ENCODE measurements around the gene DCAF12L1.

The DCAF12L1 gene

DNA sequence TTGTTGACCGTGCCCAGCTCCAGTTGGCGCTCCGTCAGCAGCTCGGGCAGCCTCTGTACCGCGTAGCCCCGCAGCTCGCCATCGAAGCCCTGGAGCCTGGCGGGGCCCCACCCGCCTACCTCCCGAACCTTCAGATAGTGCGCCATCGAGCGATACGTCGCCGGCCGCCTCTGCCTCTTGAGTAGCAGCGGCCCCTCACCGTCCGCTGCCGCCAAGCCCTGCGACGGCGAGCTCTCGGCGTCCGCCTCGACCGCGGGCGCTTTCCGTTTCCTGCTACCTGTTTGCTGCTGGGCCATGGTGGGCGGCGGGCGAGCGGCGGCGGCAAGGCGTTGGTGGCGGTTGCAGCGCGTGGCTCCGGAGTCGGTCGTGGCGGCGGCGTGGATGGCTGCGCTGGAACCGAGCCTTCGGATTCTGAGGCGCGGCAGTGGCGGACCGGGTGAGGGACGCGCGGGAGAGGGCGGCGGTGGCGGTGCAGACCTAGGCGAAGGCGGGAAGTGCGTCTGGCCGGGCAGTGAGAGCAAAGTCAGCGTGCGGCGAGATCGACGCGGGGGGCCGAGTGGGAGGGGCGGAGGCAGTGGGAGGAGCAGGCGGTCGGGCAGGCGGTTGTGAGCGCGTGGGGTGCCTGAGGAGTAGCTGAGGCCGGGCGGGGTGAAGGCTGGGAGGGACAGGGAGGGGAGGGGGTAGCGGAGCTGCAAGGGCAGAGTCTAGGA, at the start of gene DCAF12L1:
TSS of gene DCAF12L1 (minus strand) at position 502 of the 710 bp plus-strand sequence. CDS start at position 296, 206 bp downstream.
- no peak for DNase-seq (ENCODE audit: low read depth)

DNA sequence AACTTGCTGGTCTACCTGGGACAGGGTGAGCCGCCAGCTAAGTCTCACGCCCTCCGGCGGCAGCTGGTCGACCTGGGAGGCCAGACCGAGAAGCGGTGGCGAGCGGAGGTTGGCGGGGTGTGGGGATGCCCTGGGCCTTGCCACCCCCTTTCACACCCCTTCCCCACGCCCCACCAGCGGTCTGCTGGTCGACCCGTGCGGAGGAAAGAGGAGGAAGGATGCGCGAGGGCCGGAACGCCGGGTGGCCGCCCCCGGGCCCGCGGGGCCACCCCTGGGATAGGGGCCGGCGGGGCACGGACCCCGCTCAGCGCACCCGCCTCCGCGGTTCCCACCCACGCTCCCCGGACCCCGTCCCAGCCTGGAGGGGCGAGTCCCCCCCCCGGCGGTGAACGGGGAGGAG, 28.3 kb upstream of the DCAF12L1 start:
- DNase-seq (ENCODE audit: low read depth): no peak

DNA sequence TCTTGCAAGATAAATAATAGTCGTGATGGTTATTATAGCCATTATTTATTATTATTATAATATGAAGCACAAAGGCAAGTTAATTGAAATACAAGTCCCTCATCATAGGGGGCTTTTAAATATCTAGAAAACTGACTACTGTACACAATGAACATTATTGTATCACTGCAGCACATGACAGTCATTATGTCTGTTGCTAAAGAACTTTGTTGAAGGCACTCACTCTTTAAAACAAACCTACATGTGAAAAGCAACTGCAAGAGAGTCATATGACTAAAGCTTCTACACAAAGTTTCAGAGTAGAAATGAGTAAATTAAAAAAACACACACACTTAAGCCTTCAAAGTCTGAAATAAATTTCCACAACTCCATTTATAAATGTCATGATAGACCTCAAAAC, 23.3 kb upstream of the DCAF12L1 start:
- DNase-seq (ENCODE audit: low read depth): no peak

DNA sequence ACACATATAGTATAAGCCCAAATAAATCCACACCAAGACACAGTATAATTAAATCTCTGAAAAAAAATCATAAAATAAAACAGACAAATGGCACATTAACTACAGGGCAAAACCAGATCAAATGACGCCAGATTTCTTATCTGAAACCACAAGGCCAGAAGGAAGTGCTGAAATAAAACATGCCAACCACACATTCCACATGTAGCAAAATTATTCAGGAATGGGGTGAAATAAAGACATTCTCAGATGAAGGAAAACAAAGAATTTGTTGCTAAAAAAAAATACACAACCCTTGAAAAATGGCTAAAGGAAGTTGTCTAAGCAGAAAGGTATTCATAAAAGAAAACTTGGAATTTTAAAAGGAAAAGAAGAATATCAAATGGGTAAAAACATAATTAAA, 4.5 kb upstream of the DCAF12L1 start:
- DNase-seq (ENCODE audit: low read depth): no peak

DNA sequence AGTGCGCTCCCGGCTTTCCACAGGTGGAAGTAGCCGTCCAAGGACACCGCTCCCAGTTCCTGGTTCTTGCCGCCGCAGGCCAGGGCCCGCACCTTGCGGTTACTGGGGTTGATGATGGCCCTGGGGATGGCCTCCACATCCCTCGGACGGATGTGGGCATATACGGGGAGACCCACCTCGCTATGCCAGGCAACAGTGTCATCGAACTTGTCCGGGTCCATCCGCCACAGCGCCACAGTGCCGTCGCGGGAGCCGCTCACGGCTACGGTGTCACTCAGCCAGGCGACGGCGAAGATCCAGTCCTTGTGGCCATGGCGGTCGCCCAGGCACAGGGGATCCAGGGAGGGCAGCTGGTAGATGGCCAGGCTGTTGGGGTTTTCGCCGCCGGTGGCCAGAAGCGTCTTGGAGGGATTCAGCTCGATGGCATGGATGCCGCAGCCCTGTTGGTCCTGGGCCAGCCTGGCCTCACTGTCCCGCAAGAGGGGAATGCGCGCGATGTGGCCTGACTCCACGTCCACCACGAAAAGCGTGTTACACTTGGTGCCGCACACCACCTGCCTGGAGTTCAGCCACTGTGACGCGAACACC, 795 bp downstream of the DCAF12L1 start:
- DNase-seq (ENCODE audit: low read depth): no peak

DNA sequence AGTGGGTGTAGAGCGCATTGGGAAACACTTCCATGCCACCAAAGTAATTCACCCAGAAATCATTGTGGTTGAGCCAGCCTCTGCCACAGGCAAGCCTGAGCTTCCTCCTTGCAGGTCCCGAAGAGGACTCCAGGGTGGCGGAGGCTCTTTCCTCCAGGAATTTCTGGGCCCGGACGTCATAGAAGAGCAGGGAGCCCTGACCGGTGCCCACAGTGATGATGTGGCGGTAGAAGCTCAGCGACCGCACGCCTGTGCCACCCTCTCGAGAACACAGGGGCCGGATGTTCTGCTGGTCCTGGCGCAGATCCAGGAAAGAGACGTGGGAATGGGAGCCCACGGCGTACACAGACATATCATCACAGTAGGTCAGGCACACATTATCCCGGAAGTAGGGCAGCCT, 1.3 kb downstream of the DCAF12L1 start:
- DNase-seq (ENCODE audit: low read depth): no peak

DNA sequence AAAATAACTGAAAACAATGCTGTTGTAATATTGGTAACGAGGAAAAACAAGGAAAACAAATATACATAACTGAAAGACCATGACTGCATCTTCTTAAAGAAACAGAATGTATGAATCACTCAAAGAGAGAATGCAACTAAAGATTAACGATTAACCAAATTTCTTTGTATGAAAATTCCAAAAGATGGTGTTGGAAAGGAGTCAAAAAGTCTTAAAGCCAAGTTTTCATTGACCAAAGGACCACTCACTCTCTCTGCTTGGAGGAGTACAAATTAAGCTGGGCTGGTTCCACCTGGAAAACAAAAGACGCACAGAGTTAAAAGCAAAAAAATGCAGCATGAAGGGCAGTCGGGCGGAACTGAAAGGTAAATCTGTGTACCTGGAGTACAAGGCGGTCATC, 1.8 kb downstream of the DCAF12L1 start:
- DNase-seq (ENCODE audit: low read depth): no peak

DNA sequence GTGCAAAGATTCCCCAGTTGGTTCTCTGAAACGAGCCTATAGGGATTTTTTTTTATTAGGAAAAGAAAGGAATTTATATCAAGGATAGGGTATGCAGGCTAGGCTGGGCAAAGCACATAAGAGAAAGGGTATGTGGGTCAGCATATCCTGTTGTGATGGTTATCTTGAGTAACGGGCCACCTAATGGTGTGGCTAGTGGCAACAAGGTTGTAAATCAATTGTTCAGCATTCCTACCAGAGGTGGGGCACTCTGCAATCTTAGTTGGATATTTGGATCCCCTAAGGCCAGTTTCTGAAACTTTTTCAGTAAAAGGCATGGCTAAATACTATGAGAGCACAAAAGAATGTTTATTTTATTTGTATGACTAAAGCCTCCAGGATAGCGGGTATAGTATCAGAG, 42.7 kb downstream of the DCAF12L1 start:
- DNase-seq (ENCODE audit: low read depth): no peak

Data from fibroblast of gingiva (primary cell).